GM12872 (cell line): ENCODE measurements around the gene CUL7.

Source experiments
- CTCF ChIP-seq: IDR thresholded peaks from 3 replicates; pipeline ENCODE4 v1.5.1; 2011; ENCODE audit warnings: low read depth, mild to moderate bottlenecking, low read length, moderate library complexity; ENCODE audit not compliant: insufficient read depth

The CUL7 gene

GRCh38 chr6:42989923-42990322 is 63.7 kb downstream of the CUL7 start:
- TF ChIP-seq CTCF = no peak

- no peak for TF ChIP-seq CTCF
These were observed 65.1 kb downstream of the CUL7 start for GRCh38 chr6:42988486-42989020.
